Measurements from ENCODE around the gene DNM3.

GRCh38 chr1:172140072-172140471 is 298.8 kb downstream of the DNM3 start:
- no peak for TF ChIP-seq POLR2AphosphoS5 (IDR thresholded peaks at IDR 0.05; ENCODE audit: borderline replicate concordance, low read depth, low read length)
- TF ChIP-seq EZH2 (IDR thresholded peaks at IDR 0.05): no peak

Data from SK-N-MC (cell line).